ENCODE results near the gene SLC25A19. TPM values are rescaled to one million over a fixed set of nuclear protein-coding genes. Genes with fewer than 3 reads are reported as not detected.

Gene SLC25A19
- total and polyA plus RNA-seq, 2 donors (not counting 1 experiment from before 2014, with no cell fraction given) = 36.8 to 46.4 TPM

DNA sequence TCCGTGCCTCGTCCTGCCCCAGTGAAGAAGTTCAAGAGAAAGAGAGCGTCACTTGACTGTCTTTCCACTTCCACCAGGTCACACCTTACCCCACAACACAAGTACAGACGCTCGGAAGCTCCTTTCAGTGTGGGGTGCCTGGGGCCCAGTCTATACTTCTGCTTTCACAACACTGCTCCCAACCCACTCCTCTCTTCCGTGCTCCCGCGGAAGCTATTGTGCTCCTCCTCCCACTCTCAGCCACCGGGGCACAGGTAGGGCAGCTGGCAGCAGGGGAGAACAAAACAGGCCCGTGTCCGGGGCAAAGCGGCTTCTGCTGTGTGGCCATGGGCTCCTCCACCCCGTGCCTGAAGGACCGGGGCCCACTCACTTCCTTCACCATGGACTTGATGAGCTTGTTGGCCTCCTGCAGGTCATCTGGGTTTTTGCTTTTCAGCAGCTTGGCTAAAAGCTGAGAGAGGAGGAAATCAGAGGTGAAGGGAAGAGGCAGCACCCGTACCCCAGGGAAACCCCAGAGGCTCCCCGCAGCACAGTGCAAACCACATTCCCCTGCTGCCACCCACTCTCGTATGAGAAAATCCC lies 46.7 kb downstream of the SLC25A19 start:
- Mint-ChIP-seq H3K27ac (peak overlapping the region; percentile 94), H3K27me3 (no peaks in the 10 kb centered on the region), H3K9me3 (ENCODE audit: insufficient read depth) (no peaks in the 10 kb centered on the region), H3K4me1 (peaks cover 43% of the 10 kb centered on the region), H3K4me3 (peak overlapping the region; percentile 42)
- intact Hi-C loops (cut with micrococcal nuclease) = loop anchor here (2.0 kb wide), 1 partner anchor 28 kb away; the partner anchor contains the start of gene MIF4GD
- H3K4me2 ChIP-seq (replicated peaks; ENCODE audit: low read depth, low read length, poor library complexity, severe bottlenecking) = peak overlapping the region; percentile 36
- ATAC-seq (ENCODE audit: low read depth) = peak; percentile 53
- H3K27me3 ChIP-seq (replicated peaks in 1 of 4; ENCODE audit: control extremely low read depth in 1 of 4, control insufficient read depth in 3 of 4, insufficient read depth in 4 of 4, low read length in 3 of 4) = no peaks in the 10 kb centered on the region
- H3K4me1 ChIP-seq (ENCODE audit: control insufficient read depth in 2 of 2, insufficient read depth in 2 of 2, low read length in 2 of 2) = peaks cover 13 to 62% of the 10 kb centered on the region in 2 donors
- WGBS (ENCODE audit: insufficient coverage) = 77% methylated on average over 13 of the region's 17 CpGs
- H3K9ac ChIP-seq (ENCODE audit: low read length) = no peak overlapping the region
- H3K4me3 ChIP-seq (ENCODE audit: control extremely low read depth in 1 of 5, extremely low read depth in 1 of 5, insufficient read depth in 1 of 5, low read depth in 2 of 5, low read length in 4 of 5) = no peak overlapping the region
- H4K20me1 ChIP-seq (ENCODE audit: control insufficient read depth, insufficient read depth, low read length, poor library complexity, severe bottlenecking) = peaks cover 15% of the 10 kb centered on the region
- TF ChIP-seq EZH2 (IDR thresholded peaks at IDR 0.05; ENCODE audit: borderline replicate concordance, insufficient read depth, low read depth, low read length, poor library complexity, severe bottlenecking) = no peak
- no peaks in the 10 kb centered on the region for H3K9me3 ChIP-seq (ENCODE audit: control extremely low read depth in 1 of 3, control insufficient read depth in 2 of 3, insufficient read depth in 1 of 3, low read length in 2 of 3)
- DNase-seq = peak; percentile 80
- ChIA-PET POLR2A (interaction anchor here (0.6 to 1.5 kb wide), 6 partner anchors 18 to 445 kb away, joined by 3 to 19 read pairs (median 6); partner anchors contain the start of genes GGA3, GRB2, MIF4GD and MRPS7), CTCF (interaction anchor here (0.7 to 3.3 kb wide), 5 partner anchors 9 to 47 kb away, joined by 3 to 23 read pairs (median 6); partner anchors contain the start of genes GGA3, MIF4GD, MRPS7 and SLC25A19)
- peaks cover 26% of the 10 kb centered on the region for H3K79me2 ChIP-seq (ENCODE audit: control insufficient read depth, insufficient read depth, low read length)
- H3K36me3 ChIP-seq (replicated peaks in 1 of 2; ENCODE audit: control extremely low read depth in 1 of 2, control insufficient read depth in 1 of 2, extremely low read depth in 1 of 2, insufficient read depth in 2 of 2, low read length in 1 of 2) = peaks cover under 1 to 89% of the 10 kb centered on the region in 2 experiments
- no peak overlapping the region for H2AFZ ChIP-seq (ENCODE audit: insufficient read depth, low read depth, low read length, poor library complexity, severe bottlenecking)
- peak overlapping the region; percentile 36 to 80 for H3K27ac ChIP-seq (ENCODE audit: low read length in 2 of 2)

DNA sequence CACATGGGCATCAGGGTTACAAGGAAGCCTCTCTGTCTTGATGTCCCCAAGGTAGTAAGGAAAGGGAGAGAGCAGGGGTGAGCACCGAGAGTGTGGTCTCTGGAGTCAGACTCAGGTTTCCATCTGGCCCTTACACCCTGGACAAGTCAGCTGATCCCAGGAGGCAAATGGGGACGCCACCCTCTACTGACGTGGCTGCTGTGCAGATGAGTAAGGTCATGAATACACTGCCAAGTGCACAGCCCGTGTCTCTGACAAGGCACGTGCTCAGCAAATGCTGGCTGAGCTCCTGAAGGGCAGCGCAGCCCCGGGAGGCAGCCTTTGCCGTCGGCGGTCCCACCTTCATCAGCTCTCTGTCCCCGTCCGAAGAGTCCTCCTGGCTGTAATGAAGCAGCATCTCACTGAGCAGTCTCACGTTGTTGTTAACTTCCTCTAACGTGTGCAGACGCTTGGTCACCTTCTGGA lies 47.2 kb downstream of the SLC25A19 start:
- TF ChIP-seq CTCF (IDR thresholded peaks at IDR 0.05) (no peak), EZH2 (IDR thresholded peaks at IDR 0.05; ENCODE audit: borderline replicate concordance, insufficient read depth, low read depth, low read length, poor library complexity, severe bottlenecking) (no peak)
- H3K36me3 ChIP-seq (replicated peaks in 1 of 2; ENCODE audit: control extremely low read depth in 1 of 2, control insufficient read depth in 1 of 2, extremely low read depth in 1 of 2, insufficient read depth in 2 of 2, low read length in 1 of 2) = peaks cover 2 to 93% of the 10 kb centered on the region in 2 experiments
- CTCF ChIA-PET = interaction anchor here (0.7 to 3.3 kb wide), 4 partner anchors 19 to 47 kb away, joined by 3 to 23 read pairs (median 11); partner anchors contain the start of genes GGA3, MIF4GD, MRPS7 and SLC25A19
- no peaks in the 10 kb centered on the region for H3K9me3 ChIP-seq (ENCODE audit: control extremely low read depth in 1 of 3, control insufficient read depth in 2 of 3, insufficient read depth in 1 of 3, low read length in 2 of 3)
- peaks cover 13 to 61% of the 10 kb centered on the region in 2 donors for H3K4me1 ChIP-seq (ENCODE audit: control insufficient read depth in 2 of 2, insufficient read depth in 2 of 2, low read length in 2 of 2)
- ATAC-seq (ENCODE audit: low read depth) (no peak), DNase-seq (no peak)
- H3K27ac Mint-ChIP-seq = peak overlapping the region; percentile 94
- H3K79me2 ChIP-seq (ENCODE audit: control insufficient read depth, insufficient read depth, low read length) = peaks cover 21% of the 10 kb centered on the region
- no peaks in the 10 kb centered on the region for H3K9me3 Mint-ChIP-seq (ENCODE audit: insufficient read depth)
- no peak overlapping the region for H3K9ac ChIP-seq (ENCODE audit: low read length)
- peaks cover 9% of the 10 kb centered on the region for H4K20me1 ChIP-seq (ENCODE audit: control insufficient read depth, insufficient read depth, low read length, poor library complexity, severe bottlenecking)
- H3K4me3 Mint-ChIP-seq = peak overlapping the region; percentile 42
- H3K4me3 ChIP-seq (ENCODE audit: control extremely low read depth in 1 of 5, extremely low read depth in 1 of 5, insufficient read depth in 1 of 5, low read depth in 2 of 5, low read length in 4 of 5) = no peak overlapping the region
- H3K27ac ChIP-seq (ENCODE audit: low read length in 2 of 2) = peak overlapping the region; percentile 36 to 80
- peak overlapping the region; percentile 36 for H3K4me2 ChIP-seq (replicated peaks; ENCODE audit: low read depth, low read length, poor library complexity, severe bottlenecking)
- peaks cover 43% of the 10 kb centered on the region for H3K4me1 Mint-ChIP-seq
- H3K27me3 ChIP-seq (replicated peaks in 1 of 4; ENCODE audit: control extremely low read depth in 1 of 4, control insufficient read depth in 3 of 4, insufficient read depth in 4 of 4, low read length in 3 of 4) = no peaks in the 10 kb centered on the region
- no peak overlapping the region for H2AFZ ChIP-seq (ENCODE audit: insufficient read depth, low read depth, low read length, poor library complexity, severe bottlenecking)
- no peaks in the 10 kb centered on the region for H3K27me3 Mint-ChIP-seq
- POLR2A ChIA-PET = interaction anchor here (0.6 to 1.5 kb wide), 4 partner anchors 19 to 55 kb away, joined by 3 to 19 read pairs (median 4); partner anchors contain the start of genes GGA3, MIF4GD and MRPS7
- 79% methylated on average over 15 of the region's 15 CpGs for WGBS (ENCODE audit: insufficient coverage)
- intact Hi-C loops (cut with micrococcal nuclease) = loop anchor here (2.0 kb wide), 1 partner anchor 29 kb away; the partner anchor contains the start of gene MIF4GD

Data from B cell (primary cell).